Activated T-helper 9 cell treated with anti-CD3 and anti-CD28 coated beads, Interleukin-2, amount 50 U/mL, for 16 hours (primary cell): ENCODE measurements around the gene OBP2B.
"Not testable (repeated sequence)": the region's sequence is repeated elsewhere in the genome, so short reads cannot be mapped to it uniquely, and the experiment has no call there.

Experiments
- DNase-seq: peaks from one replicate; pipeline ENCODE4 v3.0.0-alpha.2; 2020; ENCODE audit warnings: low read depth

The OBP2B gene

DNA sequence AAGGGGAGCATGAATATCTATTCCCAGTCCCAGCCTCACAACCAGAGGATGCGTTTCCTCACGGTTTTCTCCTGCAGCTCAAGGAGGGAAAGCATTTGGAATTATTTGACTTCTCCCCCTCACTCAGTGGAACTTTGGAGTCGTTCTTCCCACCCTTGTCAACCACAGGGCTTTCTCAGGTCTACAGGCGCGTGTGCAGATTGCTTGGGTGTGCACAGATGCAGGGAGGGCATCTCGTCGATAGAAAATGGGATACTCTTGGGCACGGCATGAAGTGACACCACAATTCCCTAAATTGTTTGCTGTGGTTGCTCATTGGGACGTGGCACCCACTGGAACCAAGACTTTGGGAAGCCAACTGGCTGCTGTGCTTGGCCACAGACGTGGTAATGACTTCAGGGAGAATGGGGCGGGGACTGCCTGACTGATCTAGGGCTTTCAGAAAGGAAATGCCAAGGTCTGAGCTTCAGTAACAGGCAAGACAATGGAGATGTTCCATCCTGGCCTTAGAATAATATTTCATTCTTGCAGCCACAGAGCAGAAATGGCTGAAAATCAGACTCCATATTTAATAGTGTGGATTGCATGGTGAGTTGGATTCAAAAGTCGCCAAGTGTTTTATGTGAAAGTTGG lies 12.2 kb upstream of the OBP2B start:
- DNase-seq, result no peak

DNA sequence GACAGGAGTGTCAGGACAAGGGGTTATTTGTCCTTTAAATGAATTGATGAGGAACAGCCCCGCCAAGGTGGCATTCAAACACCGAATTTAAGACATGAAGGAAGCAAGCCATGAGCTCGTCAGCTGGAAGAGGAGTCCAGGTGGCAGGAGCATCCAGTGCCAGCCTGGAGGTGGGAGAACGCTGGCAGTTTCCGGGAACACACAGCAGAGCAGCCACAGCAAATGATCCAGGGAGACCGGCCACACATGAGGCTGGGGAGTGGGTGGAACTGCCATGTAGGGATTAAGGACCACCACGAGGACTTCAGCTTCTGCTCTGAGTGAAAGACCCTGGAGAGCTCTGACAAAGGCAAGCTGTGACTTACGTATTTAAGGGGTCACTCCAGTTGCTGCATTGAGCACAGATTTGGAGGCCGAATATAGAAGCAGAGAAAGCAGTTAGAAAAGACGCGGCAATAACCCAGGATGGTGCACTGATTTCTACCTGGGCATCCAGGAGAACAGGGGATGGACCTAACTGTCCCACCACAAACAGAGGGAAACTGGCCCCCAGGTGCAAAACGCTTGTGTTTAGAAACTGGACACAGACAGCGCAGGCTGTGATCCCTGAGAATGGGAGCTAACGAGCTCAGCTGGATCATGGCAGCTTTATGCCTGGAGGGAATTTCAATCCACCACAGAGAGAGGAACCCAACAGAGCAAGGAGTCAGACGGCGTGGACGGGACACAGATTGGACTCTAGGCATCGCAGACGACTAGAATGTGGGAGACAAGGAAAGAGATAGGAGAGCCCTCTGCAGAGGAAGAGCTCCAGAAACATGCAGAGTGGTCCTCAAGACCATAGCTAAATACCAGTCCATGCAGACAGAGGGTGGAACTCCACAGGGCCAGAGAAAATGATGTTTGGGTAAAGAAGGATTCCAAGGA lies 9.3 kb upstream of the OBP2B start:
- not testable (repeated sequence) for DNase-seq

DNA sequence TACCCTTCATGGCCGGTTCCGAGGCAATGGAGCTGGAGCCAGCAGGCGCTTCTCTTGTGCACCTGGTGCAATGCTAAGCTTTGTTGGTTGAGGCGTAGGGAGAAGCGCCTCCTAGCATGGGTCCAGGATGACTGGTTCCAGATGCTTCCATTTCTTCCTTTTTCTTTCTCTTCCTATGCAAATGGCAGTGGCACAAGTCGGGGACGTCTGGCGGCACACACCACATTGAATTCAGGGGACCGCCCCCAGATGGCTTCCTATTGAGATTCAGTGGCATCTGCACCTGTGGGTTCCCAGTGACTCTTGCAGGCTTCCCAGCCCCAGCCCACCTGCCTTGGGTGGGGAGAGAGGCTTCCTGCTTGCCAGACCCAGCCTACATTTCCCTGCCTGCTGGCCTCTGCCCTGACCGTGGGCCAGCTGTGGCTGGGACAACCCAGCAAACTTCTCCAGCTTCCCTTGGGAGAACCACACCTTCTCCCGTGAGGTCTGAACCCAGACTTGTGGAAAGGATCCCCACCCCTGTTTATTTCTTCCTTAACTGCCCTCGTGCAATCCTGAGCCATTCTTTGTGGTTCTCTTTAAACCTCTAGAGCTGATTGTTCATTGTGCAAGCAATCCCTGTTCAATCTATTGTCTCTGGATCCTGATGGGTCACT lies 8.4 kb upstream of the OBP2B start:
- not testable (repeated sequence) for DNase-seq

DNA sequence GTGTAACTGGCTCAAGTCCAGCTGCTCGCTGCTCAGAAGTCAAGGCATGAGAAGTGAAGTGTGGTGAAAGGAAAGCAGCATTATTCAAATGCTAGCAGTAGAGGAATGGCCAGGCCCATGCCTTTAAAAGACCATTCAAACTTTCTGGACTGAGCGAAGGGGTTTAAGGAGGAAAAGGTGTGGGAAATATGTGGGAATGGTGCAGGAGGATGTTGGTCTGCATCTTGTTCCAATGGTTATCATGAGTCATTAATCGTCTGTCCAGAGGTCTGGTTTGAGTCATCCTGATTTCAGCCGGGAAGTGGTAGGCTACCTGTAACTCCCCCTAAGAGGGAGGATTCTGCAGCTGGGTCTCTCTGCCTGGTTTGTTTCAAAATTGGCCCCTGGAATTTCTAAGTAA lies 5.2 kb upstream of the OBP2B start:
- not testable (repeated sequence) for DNase-seq

DNA sequence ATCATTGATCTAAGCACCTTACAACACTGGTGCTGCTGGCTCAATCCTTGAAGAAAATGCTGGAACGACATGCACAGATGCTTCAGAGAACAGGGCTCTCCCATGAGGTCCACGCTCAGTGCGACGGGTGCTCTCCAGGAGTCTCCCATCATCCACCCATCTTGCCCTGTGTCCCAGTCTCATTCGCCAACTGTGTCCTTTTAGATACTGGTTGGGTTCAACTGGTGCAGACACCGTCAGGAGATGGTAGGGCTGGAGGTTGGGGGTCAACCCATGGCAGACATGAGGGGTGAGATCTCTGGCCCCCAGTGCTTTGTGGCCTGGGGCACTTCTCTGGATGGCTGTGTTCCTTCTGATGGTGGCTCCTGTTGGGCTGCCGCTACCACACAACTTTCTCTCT lies 1.6 kb upstream of the OBP2B start:
- no peak for DNase-seq

DNA sequence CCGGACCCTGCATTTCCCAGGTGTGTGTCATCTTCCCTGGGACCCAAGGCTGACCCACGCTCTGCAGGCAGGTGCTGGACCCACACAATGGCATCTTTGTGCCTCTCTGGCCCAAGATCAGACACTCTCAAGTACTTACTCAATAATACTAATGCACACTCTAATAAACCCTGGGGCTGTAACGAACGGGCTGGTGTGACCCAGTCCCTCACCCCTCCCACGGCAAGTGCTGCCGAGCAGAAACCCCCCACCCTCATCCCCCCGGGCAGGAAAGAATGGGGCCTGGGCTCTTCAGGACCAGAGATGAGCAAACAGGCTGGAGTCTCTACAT lies 1.1 kb upstream of the OBP2B start:
- no peak for DNase-seq

DNA sequence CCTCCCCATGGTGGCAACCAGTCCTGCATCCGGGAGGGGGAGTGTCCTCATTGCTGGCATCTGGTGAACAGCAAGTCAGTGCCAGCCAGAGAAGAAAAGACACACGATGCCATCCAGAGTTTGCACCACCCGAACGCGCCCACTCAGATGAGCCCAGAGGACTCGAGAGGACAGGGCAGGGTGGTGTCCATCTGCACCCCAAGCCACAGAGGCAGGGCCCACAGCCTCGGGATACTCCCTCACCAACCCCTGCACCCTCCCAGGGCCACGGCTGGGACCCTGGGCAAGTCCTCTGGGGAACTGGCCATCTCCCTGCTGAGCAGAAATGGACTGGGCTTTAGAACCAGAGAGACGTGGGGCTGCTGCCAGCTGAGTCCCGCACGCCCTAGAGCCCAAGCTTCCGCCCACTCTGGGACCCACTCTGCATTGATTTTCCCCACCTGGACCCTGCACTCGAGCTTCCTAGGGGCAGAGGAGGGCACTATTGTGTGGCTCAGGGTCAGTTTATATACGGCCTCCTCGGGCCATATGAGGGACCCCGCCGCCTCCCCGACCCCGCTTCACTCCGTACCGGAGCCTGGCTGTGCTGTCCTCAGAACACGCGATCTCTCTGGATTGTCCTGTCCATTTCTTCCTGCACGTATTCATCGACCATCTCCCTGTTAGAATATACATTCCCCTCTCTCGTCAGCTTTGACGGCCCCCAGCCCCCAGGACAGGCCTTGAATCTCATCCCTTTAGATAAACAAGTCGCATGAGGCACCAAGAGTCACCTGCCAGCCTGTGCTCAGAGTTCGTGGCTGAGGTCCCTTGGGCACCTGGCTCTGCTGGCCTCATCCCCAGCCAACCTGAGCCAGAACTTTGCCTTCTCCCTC lies 514 bp upstream of the OBP2B start:
- not testable (repeated sequence) for DNase-seq

DNA sequence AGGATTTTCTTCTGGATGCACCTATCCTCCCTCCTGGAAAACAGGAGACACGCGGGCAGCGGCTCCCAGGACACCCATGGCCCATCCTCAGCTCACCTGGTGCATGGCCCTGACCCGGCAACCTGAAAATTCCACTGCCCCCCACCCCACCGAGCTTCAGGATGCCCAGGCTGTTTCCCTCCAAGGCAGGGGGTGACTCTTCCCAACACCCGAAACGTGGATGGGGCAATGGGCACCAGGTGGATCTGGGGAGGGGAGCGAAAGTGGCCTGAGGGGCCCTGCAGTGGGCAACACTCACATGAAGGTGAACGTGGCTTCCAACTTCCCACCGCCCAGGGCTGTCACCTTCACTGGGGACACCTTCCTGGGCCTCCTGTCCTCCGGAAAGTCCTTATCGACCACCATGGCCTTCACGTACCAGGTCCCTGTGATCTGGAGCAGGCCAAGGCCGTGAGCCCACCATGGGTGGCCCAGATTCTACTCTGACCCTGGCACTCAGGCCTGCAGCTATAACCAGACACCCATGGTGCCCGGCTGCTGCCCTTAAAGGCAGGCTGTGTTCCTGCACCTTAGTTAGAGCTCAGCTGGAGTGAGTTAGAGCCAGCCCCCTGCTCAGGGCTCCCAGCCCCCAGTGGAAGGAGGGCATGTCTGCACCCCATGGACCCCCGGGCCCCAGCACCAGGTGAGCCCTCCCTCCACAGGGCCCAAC lies 725 bp downstream of the OBP2B start:
- not testable (repeated sequence) for DNase-seq

DNA sequence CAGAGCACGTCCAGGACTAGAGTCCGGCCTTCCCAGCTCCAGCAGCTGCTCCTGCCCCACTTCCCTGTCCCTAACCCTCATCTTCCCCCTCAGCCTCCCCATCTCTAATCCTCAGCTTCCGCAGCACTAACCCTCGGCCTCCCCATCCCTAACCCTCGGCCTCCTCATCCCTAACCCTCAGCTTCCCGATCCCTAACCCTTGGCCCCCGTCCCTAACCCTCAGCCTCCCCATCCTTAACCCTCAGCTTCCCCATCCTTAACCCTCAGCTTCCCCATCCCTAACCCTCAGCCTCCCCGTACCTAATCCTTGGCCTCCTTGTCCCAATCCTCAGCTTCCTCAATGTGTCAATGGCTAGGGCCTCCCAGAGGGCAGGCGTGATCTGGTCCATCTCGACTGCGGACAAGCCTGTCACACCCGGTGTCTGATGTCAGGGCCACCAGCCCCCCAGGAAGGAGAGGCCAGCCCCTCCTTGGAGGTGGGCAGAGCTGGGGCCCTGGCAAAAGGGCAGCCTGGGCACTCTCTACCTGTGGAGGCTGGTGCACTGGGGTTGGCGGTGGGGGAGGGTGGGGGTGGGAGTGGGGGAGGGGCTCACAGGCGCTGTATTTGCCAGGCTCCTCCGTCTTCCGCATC lies 1.4 kb downstream of the OBP2B start:
- no peak for DNase-seq

DNA sequence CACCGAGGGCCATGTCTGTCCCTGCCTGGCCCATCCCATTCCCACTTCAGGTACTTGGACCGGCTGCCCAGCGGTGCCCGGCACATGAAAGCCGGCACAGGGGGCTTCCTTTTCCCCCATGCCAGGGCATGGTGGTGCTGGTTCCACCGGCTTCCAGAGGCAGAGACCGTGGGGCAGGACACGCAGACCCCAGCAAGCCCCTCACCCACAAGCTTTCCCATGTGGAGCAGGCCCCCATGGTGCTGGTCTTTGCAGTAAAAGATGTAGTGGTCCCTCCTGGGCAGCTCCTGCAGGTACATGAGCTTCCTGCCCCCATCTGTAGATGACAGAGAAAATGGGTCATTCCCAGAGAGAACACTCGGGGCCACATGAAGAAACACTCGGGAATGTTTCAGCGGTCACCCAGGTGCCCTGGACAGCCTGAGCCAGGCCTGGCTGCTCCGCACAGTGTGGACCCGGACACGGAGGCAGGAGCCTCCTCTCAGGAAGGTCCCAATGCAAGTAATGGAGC lies 2.0 kb downstream of the OBP2B start:
- no peak for DNase-seq

DNA sequence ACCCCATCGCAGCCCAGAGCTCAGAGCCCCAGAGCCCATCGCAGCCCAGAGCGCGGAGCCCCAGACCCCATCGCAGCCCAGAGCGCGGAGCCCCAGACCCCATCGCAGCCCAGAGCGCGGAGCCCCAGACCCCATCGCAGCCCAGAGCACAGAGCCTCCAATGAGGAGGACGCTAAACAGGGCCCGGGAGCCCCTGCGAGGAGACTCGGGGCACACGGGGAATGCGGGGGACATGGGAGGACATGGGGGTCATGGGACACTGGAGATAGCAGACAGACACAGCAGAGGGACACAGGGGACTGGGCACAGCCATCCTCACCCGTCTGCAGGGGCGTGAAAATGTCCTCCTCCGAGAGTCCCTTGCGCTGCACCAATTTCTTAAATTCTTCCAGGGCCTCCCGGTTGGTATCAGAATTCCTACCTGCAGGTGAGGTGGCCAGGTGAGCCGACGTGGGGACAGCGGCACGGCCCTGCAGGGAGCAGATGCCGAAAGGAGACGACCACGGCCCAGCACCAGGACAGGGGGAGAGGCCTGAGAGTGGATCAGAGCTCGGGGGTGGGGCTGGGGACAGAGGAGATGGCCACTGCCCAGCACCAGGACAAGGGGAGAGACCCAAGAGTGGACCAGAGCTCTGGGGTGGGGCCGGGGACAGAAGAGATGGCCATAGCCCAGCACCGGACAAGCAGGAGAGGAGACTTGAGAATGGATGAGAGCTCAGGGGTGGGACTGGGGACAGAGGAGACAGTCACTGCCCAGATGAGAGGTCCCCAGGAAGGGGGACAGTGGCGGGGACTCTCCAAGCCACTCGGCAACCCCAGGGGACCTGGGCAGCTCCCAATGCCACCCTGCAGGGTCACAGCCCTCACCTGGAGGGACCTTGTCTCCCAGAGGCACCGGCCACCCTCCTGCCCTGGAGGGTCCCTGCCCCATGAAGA lies 2.8 kb downstream of the OBP2B start:
- DNase-seq, result no peak

DNA sequence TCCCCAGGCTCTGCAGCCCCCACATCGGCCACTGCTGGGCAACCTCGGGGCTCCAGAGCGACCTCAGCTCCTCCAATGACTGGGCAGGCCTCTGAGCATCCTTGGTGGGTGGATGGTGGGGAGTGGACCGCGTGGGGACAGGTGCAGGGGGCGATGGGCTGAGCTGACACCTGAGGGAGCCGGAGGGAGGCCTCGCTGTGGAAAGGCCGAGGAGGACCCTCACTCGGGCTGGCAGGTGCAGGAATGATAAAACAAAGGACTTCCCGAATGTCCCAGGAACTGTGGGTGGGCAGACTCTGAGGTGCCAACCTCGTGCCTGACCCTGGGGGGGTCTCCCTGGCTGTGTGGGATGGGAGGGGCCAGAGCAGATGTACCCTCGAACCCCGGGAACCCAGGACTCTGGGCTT lies 3.6 kb downstream of the OBP2B start:
- not testable (repeated sequence) for DNase-seq

DNA sequence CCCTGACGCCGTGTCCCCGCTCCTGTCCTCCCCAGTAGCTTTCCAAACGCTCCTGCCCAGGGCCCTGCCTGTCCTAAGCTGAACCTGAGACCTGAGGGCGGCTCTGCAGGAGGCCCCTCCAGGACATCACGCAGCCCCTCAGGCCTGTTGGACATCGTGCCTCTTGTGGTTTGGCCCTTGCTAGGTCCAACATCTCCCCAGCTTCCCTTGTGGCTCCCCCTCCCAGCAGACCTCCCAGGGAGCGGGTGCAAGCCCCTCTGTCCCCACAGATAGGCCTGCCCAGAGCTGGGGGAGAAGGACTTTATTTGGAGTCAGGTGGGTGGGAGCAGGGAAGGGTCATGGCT lies 4.1 kb downstream of the OBP2B start:
- no peak for DNase-seq

DNA sequence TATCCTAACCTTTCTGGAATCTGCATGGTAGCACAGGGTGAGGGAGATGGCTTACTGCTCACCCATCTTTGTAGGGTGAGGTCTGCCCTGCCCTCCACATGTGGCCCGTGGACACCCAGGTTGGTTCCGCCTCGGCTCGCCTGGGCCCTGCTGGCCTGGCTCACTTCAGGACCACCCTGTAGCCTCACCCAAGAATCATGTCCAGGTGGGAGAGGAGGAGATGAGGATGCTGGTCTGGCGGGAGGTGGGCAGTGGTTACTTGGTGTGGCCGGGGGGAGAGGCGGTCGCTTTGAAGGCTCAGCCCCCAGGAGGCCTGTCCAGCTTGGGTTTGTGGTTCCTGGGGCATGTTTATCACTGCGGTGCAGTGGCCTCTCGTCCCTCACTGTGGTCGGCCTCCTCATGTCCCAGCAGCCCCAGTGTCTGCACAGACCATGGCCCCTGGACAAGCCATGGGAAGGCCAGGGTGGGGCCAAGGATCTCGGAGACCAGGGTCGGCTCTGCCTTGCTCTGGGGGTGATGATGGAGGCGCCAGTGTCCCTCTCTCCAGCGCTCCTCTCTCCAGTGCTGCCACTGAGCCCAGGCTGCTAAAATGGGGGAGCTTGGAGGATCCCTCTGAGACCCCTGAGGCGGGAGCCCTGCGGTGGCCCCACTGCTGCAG lies 4.6 kb downstream of the OBP2B start:
- no peak for DNase-seq

DNA sequence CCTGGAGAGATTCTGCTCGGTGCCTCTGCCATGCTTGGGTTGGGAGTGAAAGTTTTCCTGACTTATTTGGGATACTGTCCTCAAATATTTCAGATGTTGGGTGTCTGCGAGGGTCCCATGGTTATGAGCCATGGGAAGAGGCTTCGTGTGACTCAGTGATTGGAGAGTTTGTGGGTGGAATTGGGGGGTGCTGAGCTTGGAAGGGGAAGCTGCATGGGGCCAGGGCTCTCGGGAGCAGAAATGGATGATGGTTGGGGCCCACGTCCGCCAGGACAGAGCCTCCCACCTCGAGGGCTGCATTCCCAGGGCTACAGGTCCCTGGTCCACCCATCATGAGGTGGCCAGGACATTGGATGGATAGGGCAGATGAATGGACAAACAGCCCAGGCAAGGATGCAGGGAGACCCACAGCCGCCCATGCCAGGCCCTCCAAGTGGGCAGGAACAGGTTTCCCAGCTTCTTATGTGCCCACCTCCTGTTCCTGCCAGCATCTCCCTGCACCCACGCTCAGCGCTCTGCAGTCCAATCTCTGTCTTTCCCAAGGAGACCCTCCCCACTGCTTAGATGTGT lies 5.5 kb downstream of the OBP2B start:
- DNase-seq, result no peak

DNA sequence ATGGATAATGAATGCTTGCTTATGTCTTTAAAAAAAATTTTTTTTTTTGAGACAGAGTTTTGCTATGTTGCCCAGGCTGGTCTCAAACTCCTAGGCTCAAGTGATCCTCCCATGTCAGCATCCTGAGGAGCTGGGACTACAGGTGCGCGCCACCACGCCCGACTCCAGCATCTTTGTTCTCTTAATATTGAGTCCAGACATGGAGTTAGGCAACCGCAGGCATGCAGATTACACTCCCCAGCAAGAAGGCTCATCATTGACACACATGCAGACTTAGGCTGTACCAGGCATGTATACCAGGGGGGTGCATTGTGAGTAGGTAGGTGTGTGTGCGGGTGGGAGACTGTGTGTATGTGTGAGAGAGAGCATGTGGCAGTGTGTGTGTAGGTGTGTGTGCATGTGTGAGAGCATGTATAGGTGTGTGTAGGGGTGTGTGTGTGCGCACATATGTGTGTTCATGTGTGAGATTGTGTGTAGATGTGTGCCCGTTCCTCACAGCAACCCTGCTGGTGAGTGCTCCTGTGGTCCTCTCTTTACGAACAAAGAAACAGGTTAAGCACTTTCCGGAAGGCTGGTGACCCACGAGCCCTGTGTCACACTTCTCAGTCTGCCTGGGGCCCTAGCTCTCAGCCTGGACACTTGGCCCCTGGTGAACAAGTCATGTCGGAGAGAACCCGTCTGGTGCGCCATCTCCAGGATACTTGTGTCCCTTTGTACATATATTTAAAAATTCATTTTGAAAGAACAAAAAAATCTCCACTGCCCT lies 6.2 kb downstream of the OBP2B start:
- DNase-seq, result no peak

DNA sequence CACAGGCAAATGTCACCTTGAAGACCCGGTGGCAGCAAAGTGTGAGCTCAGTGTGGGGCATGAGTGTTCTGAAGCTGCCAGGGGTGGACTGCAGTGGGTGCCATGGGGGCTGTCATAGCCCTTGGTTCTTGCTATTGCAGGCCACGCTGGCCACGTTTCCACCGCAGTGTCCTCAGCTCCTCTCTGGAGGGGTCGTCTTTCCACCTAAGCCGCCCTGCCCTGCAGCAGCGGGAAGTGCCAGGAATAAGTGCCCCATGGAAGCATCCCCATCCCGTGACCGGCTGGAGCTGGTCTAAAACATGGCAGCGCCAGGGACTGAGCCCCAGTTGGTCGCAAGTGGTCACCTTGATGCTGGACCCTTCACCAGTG lies 6.9 kb downstream of the OBP2B start:
- DNase-seq, result no peak
